ENCODE data around the gene RREB1.

The RREB1 gene

GRCh38 chr6:7229376-7230326, 121.9 kb downstream of the RREB1 start:
- no peak overlapping the region for H3K4me3 ChIP-seq (ENCODE audit: low read depth, low read length)
- H3K9ac ChIP-seq (ENCODE audit: low read depth, low read length) = no peak overlapping the region
- no peaks in the 10 kb centered on the region for H3K9me3 ChIP-seq (ENCODE audit: control insufficient read depth, insufficient read depth, low read length)
- peaks cover 31% of the 10 kb centered on the region for H3K36me3 ChIP-seq (ENCODE audit: control insufficient read depth, insufficient read depth, low read length)
- no peaks in the 10 kb centered on the region for H3K4me1 ChIP-seq (ENCODE audit: control insufficient read depth, insufficient read depth, low read length)
- no peaks in the 10 kb centered on the region for H3K27me3 ChIP-seq (ENCODE audit: control insufficient read depth, insufficient read depth, low read length)

- H3K36me3 ChIP-seq (ENCODE audit: control insufficient read depth, insufficient read depth, low read length) = peaks cover 31% of the 10 kb centered on the region
- H3K4me3 ChIP-seq (ENCODE audit: low read depth, low read length) = no peak overlapping the region
- H3K27me3 ChIP-seq (ENCODE audit: control insufficient read depth, insufficient read depth, low read length) = no peaks in the 10 kb centered on the region
- H3K4me1 ChIP-seq (ENCODE audit: control insufficient read depth, insufficient read depth, low read length) = no peaks in the 10 kb centered on the region
- H3K9me3 ChIP-seq (ENCODE audit: control insufficient read depth, insufficient read depth, low read length) = no peaks in the 10 kb centered on the region
- no peak overlapping the region for H3K9ac ChIP-seq (ENCODE audit: low read depth, low read length)
Observed at GRCh38 chr6:7230327-7230691, 122.5 kb downstream of the RREB1 start.

- no peaks in the 10 kb centered on the region for H3K27me3 ChIP-seq (ENCODE audit: control insufficient read depth, insufficient read depth, low read length)
- H3K9me3 ChIP-seq (ENCODE audit: control insufficient read depth, insufficient read depth, low read length) = no peaks in the 10 kb centered on the region
- H3K36me3 ChIP-seq (ENCODE audit: control insufficient read depth, insufficient read depth, low read length) = peaks cover 31% of the 10 kb centered on the region
- no peak overlapping the region for H3K4me3 ChIP-seq (ENCODE audit: low read depth, low read length)
- no peaks in the 10 kb centered on the region for H3K4me1 ChIP-seq (ENCODE audit: control insufficient read depth, insufficient read depth, low read length)
- H3K9ac ChIP-seq (ENCODE audit: low read depth, low read length) = no peak overlapping the region
Observed at GRCh38 chr6:7230956-7231713, 123.4 kb downstream of the RREB1 start.

GRCh38 chr6:7232351-7232750, 124.6 kb downstream of the RREB1 start:
- no peaks in the 10 kb centered on the region for H3K9me3 ChIP-seq (ENCODE audit: control insufficient read depth, insufficient read depth, low read length)
- H3K9ac ChIP-seq (ENCODE audit: low read depth, low read length) = no peak overlapping the region
- no peak overlapping the region for H3K4me3 ChIP-seq (ENCODE audit: low read depth, low read length)
- H3K4me1 ChIP-seq (ENCODE audit: control insufficient read depth, insufficient read depth, low read length) = no peaks in the 10 kb centered on the region
- H3K36me3 ChIP-seq (ENCODE audit: control insufficient read depth, insufficient read depth, low read length) = peaks cover 31% of the 10 kb centered on the region
- H3K27me3 ChIP-seq (ENCODE audit: control insufficient read depth, insufficient read depth, low read length) = no peaks in the 10 kb centered on the region

- H3K4me3 ChIP-seq (ENCODE audit: low read depth, low read length) = no peak overlapping the region
- H3K9me3 ChIP-seq (ENCODE audit: control insufficient read depth, insufficient read depth, low read length) = no peaks in the 10 kb centered on the region
- H3K4me1 ChIP-seq (ENCODE audit: control insufficient read depth, insufficient read depth, low read length) = no peaks in the 10 kb centered on the region
- peaks cover 20% of the 10 kb centered on the region for H3K36me3 ChIP-seq (ENCODE audit: control insufficient read depth, insufficient read depth, low read length)
- H3K9ac ChIP-seq (ENCODE audit: low read depth, low read length) = no peak overlapping the region
- H3K27me3 ChIP-seq (ENCODE audit: control insufficient read depth, insufficient read depth, low read length) = no peaks in the 10 kb centered on the region
Observed at GRCh38 chr6:7234547-7234946, 126.8 kb downstream of the RREB1 start.

- H3K36me3 ChIP-seq (ENCODE audit: control insufficient read depth, insufficient read depth, low read length) = peaks cover 9% of the 10 kb centered on the region
Observed at GRCh38 chr6:7235712-7236305, 128.0 kb downstream of the RREB1 start.

GRCh38 chr6:7236306-7237209, 128.8 kb downstream of the RREB1 start:
- Histone ChIP-seq H3K27me3 (ENCODE audit: control insufficient read depth, insufficient read depth, low read length) (no peaks in the 10 kb centered on the region), H3K4me1 (ENCODE audit: control insufficient read depth, insufficient read depth, low read length) (peaks cover 2% of the 10 kb centered on the region), H3K4me3 (ENCODE audit: low read depth, low read length) (no peak overlapping the region), H3K9me3 (ENCODE audit: control insufficient read depth, insufficient read depth, low read length) (no peaks in the 10 kb centered on the region), H3K9ac (ENCODE audit: low read depth, low read length) (no peak overlapping the region), H3K36me3 (ENCODE audit: control insufficient read depth, insufficient read depth, low read length) (peaks cover 3% of the 10 kb centered on the region)

More at GRCh38 chr6:7235712-7236305, 128.0 kb downstream of the RREB1 start:
- no peak overlapping the region for H3K9ac ChIP-seq (ENCODE audit: low read depth, low read length)
- H3K27me3 ChIP-seq (ENCODE audit: control insufficient read depth, insufficient read depth, low read length) = no peaks in the 10 kb centered on the region
- no peaks in the 10 kb centered on the region for H3K4me1 ChIP-seq (ENCODE audit: control insufficient read depth, insufficient read depth, low read length)
- H3K4me3 ChIP-seq (ENCODE audit: low read depth, low read length) = no peak overlapping the region
- no peaks in the 10 kb centered on the region for H3K9me3 ChIP-seq (ENCODE audit: control insufficient read depth, insufficient read depth, low read length)

- H3K36me3 ChIP-seq (ENCODE audit: control insufficient read depth, insufficient read depth, low read length) = no peaks in the 10 kb centered on the region
- H3K4me1 ChIP-seq (ENCODE audit: control insufficient read depth, insufficient read depth, low read length) = peaks cover 12% of the 10 kb centered on the region
- no peaks in the 10 kb centered on the region for H3K27me3 ChIP-seq (ENCODE audit: control insufficient read depth, insufficient read depth, low read length)
- no peak overlapping the region for H3K4me3 ChIP-seq (ENCODE audit: low read depth, low read length)
- H3K9ac ChIP-seq (ENCODE audit: low read depth, low read length) = no peak overlapping the region
- no peaks in the 10 kb centered on the region for H3K9me3 ChIP-seq (ENCODE audit: control insufficient read depth, insufficient read depth, low read length)
Observed at GRCh38 chr6:7237653-7238188, 130.0 kb downstream of the RREB1 start.

GRCh38 chr6:7238526-7238899, 130.8 kb downstream of the RREB1 start:
- no peaks in the 10 kb centered on the region for H3K27me3 ChIP-seq (ENCODE audit: control insufficient read depth, insufficient read depth, low read length)
- H3K4me1 ChIP-seq (ENCODE audit: control insufficient read depth, insufficient read depth, low read length) = peaks cover 19% of the 10 kb centered on the region
- H3K9me3 ChIP-seq (ENCODE audit: control insufficient read depth, insufficient read depth, low read length) = no peaks in the 10 kb centered on the region
- no peak overlapping the region for H3K4me3 ChIP-seq (ENCODE audit: low read depth, low read length)
- H3K9ac ChIP-seq (ENCODE audit: low read depth, low read length) = no peak overlapping the region
- H3K36me3 ChIP-seq (ENCODE audit: control insufficient read depth, insufficient read depth, low read length) = no peaks in the 10 kb centered on the region

GRCh38 chr6:7238900-7239589, 131.3 kb downstream of the RREB1 start:
- H3K9me3 ChIP-seq (ENCODE audit: control insufficient read depth, insufficient read depth, low read length) = no peaks in the 10 kb centered on the region
- no peaks in the 10 kb centered on the region for H3K36me3 ChIP-seq (ENCODE audit: control insufficient read depth, insufficient read depth, low read length)
- no peak overlapping the region for H3K9ac ChIP-seq (ENCODE audit: low read depth, low read length)
- no peaks in the 10 kb centered on the region for H3K27me3 ChIP-seq (ENCODE audit: control insufficient read depth, insufficient read depth, low read length)
- H3K4me3 ChIP-seq (ENCODE audit: low read depth, low read length) = no peak overlapping the region
- peaks cover 19% of the 10 kb centered on the region for H3K4me1 ChIP-seq (ENCODE audit: control insufficient read depth, insufficient read depth, low read length)
